ENCODE data around the gene AIFM3. TPM values are rescaled to one million over a fixed set of nuclear protein-coding genes. Genes with fewer than 3 reads are reported as not detected.
A peak's percentile ranks its signal among the peaks of the same experiment; 100 is the strongest.
"Not testable (repeated sequence)": the region's sequence is repeated elsewhere in the genome, so short reads cannot be mapped to it uniquely, and the experiment has no call there.

AIFM3 gene
- total RNA-seq, 2 donors from 2014 or later, result 0.78 to 3.0 TPM

- WGBS, 2 donors, result 2% methylated on average over 26 of the region's 26 CpGs; no CpG with 5 or more reads in 1 of the 2 donors
- intact Hi-C loops (cut with DNase I), result no loop called here
- DNase-seq, result no peak
Observed at GRCh38 chr22:21000987-21001600, 34.0 kb downstream of the AIFM3 start.

DNA sequence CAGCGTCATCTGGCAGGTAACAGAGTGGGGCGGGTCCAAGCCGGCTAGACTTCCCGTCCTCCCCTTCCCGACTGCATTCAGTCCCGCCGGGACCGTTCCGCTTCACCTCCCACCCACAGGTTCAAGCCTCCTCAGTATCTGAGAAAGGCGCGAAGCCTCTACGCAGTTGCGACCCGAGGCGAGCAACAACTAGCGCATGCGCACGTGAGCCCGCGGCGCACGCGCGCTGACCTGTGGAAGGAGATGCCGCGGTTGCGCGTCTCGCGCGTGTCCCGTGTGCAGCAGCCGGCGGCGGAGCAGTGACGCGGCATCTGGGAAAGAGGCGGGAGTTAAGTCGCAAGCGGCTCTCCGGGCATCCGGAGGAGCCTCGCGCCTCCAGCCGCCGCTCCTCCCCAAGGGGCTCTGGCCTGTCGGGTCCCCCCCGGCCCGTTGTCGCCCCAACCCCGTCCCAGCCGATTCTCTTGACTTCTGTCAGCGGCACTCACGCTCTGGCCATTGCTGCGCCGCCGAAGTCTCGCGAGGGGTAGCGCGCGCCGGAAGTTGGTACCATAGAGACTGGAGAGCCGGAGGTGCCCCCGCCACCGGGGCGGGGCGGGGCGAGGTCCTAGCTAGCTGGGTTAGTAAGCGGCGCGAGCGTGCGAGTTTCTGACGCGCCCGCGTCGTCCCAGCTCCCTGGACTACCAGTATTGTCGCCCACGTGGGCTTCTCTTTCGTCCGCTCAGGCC lies 34.7 kb downstream of the AIFM3 start, which contains the start of gene THAP7:
TSS of gene THAP7 (minus strand) at position 518 of the 725 bp plus-strand sequence. CDS start at position 311, 207 bp downstream.
- Histone ChIP-seq H3K36me3 (replicated peaks in 1 of 2; ENCODE audit: insufficient read depth in 1 of 2, low read depth in 2 of 2) (peaks cover 0 to 5% of the 10 kb centered on the region in 2 donors), H3K27me3 (no peaks in the 10 kb centered on the region), H3K27ac (peak within 1 kb of the TSS; percentile 96 to 99 (median 98)), H3K4me1 (peaks cover 35% of the 10 kb centered on the region), H3K4me3 (peak within 1 kb of the TSS; percentile 24 to 68), H3K9me3 (no peaks in the 10 kb centered on the region)
- peak; percentile 95 for ATAC-seq
- TF ChIP-seq CTCF (IDR thresholded peaks at IDR 0.05) (no peak), POLR2A (IDR thresholded peaks at IDR 0.05) (peak; percentile 63 to 86 (median 84))
- DNase-seq, result peak; percentile 96 to 97 (median 96)
- WGBS, 2 donors, result 0% methylated on average over 83 of the region's 83 CpGs; no CpG with 5 or more reads in 1 of the 2 donors
- intact Hi-C loops (cut with DNase I), result no loop called here

More at GRCh38 chr22:21000987-21001600, 34.0 kb downstream of the AIFM3 start:
- Histone ChIP-seq H3K27ac (peak overlapping the region; percentile 96 to 99 (median 98)), H3K27me3 (no peaks in the 10 kb centered on the region), H3K4me3 (peak overlapping the region; percentile 24 to 68), H3K36me3 (replicated peaks in 1 of 2; ENCODE audit: insufficient read depth in 1 of 2, low read depth in 2 of 2) (peaks cover 0 to 5% of the 10 kb centered on the region in 2 donors), H3K9me3 (no peaks in the 10 kb centered on the region), H3K4me1 (peaks cover 35% of the 10 kb centered on the region)
- no peak for ATAC-seq
- TF ChIP-seq CTCF (IDR thresholded peaks at IDR 0.05), result no peak
- TF ChIP-seq POLR2A (IDR thresholded peaks at IDR 0.05), result no peak

DNA sequence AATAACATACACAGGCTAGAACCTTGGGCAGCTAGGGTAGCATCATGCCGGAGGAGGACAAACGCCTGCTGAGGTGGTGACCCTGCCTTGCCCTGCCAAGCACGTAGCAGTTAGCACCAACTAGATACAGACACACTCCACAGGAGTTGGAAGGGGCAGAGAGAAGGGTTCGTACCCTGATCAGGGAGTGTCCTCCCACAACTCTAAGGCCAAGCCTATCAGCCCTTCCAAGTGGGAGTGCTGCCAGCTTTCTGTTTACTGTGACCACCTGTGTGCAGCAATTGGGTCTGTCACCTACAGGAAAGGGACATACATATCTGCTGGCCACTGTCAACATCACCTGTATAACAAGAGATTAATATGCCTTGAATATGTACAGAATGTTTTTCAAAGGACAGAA lies 36.7 kb downstream of the AIFM3 start:
- intact Hi-C loops (cut with DNase I), result no loop called here
- DNase-seq, result no peak
- no peak for ATAC-seq
- TF ChIP-seq CTCF (IDR thresholded peaks at IDR 0.05) (no peak), POLR2A (IDR thresholded peaks at IDR 0.05) (no peak)
- Histone ChIP-seq H3K36me3 (replicated peaks in 1 of 2; ENCODE audit: insufficient read depth in 1 of 2, low read depth in 2 of 2) (peaks cover 0 to 5% of the 10 kb centered on the region in 2 donors), H3K27ac (no peak overlapping the region), H3K27me3 (no peaks in the 10 kb centered on the region), H3K4me3 (no peak overlapping the region), H3K9me3 (no peaks in the 10 kb centered on the region), H3K4me1 (peaks cover 35% of the 10 kb centered on the region)
- WGBS, 2 donors, result 39 to 73% methylated on average over 4 of the region's 4 CpGs

DNA sequence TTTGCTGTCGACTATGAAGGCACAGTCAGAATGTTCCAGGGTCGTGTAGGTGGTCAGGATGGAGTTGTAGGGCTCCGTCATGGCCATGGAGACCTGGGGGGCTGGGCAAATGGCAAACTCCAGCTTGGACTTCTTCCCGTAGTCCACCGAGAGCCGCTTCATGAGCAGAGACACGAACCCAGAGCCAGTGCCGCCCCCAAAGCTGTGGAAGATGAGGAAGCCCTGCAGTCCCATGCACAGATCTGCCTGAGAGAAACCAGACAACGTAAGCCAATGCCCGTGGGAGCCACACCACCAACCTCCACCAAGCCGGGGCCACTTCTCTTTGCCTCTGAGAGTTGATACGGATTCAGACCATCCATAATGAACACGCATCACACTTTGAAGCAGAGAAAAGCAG lies 42.2 kb downstream of the AIFM3 start:
- H3K27me3 ChIP-seq; H3K27ac ChIP-seq; H3K4me1 ChIP-seq; DNase-seq; intact Hi-C loops (cut with DNase I); H3K9me3 ChIP-seq; ATAC-seq; H3K36me3 ChIP-seq (replicated peaks in 1 of 2; ENCODE audit: insufficient read depth in 1 of 2, low read depth in 2 of 2); H3K4me3 ChIP-seq: not testable (repeated sequence)
- WGBS, 2 donors, result 83% methylated on average over 11 to 13 of the region's 13 CpGs

GRCh38 chr22:21009638-21010425 lies 42.8 kb downstream of the AIFM3 start:
- peak; percentile 49 to 64 (median 56) for DNase-seq
- H3K4me1 ChIP-seq, result peaks cover 11% of the 10 kb centered on the region
- intact Hi-C loops (cut with DNase I), result loop anchor here (10.0 kb wide), 1 partner anchor 45 kb away; the partner anchor contains the start of gene AIFM3
- TF ChIP-seq CTCF (IDR thresholded peaks at IDR 0.05) (no peak), POLR2A (IDR thresholded peaks at IDR 0.05) (no peak)
- H3K36me3 ChIP-seq (replicated peaks in 1 of 2; ENCODE audit: insufficient read depth in 1 of 2, low read depth in 2 of 2), result no peaks in the 10 kb centered on the region
- no peak overlapping the region for H3K27ac ChIP-seq
- WGBS, 2 donors, result 45 to 59% methylated on average over 10 of the region's 10 CpGs
- no peaks in the 10 kb centered on the region for H3K9me3 ChIP-seq
- H3K27me3 ChIP-seq, result no peaks in the 10 kb centered on the region
- H3K4me3 ChIP-seq, result no peak overlapping the region
- peak; percentile 45 for ATAC-seq
